HG03575 (cell line): ENCODE measurements around the gene ABAT.

Experiments
- ATAC-seq: cut with Tn5 transposase; IDR thresholded peaks from one replicate; pipeline ENCODE4 v1.9.1; 2021; ENCODE audit not compliant: unreplicated experiment, insufficient number of reproducible peaks, low FRiP score; ENCODE audit errors: extremely low read depth

The ABAT gene

DNA sequence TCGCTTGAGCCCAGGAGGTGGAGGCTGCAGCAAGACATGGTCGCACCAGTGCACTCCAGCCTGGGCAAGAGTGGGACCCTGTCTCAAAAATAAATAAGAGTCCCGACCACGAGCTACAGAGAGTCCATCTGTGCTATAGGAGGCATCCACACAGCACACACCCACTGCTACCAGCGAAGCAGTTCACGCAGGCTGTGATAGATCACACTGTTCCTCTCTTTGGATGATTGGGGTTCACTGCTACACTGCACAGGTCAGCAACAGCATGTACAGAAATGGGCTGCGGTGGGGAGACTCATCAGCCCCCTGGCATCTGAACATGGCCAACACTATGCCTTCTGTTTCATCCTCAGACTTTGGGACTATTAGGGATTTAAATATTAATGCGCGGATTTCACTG lies 157.0 kb downstream of the ABAT start:
- no peak for ATAC-seq

DNA sequence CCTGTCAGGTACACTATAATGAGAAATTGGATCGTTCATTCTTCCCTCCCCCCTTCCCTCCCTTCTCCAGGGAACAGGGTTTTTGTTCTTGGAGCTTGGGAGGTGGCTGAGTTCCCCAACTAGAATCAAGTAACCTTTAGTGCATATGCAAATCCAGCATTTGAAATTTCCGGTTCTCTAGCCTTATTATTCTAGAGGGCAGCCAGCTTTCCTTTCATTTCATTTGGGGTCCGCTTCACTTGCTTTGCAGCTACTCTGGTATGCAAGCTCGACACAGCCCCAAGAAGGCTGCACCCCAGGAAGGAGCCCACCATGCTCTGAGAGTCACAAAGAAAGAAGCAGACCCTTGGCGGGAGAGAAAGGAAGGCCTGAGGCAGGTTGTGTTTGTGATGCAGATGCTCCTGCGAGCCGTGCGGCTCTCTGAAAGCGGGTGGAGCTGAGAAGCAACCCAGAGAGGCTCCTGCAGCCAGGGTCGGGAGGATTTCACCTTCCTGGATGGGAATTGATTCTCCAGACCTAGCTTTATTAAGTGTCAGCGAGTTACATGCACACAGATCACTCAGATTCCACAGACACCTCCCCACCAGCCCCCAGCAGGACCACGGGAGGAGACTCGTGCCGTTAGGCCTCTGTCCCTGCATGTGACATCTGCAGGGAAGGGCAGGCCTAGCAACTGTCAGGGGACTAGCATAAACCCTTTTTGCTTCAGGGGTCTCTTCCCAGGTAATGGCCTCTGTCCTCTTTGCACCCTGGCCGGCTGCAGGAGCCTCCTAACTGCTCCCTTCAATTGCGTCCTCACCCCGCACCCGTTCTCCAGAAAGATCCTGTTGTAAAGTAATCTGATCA lies 157.7 kb downstream of the ABAT start:
- ATAC-seq, result no peak

DNA sequence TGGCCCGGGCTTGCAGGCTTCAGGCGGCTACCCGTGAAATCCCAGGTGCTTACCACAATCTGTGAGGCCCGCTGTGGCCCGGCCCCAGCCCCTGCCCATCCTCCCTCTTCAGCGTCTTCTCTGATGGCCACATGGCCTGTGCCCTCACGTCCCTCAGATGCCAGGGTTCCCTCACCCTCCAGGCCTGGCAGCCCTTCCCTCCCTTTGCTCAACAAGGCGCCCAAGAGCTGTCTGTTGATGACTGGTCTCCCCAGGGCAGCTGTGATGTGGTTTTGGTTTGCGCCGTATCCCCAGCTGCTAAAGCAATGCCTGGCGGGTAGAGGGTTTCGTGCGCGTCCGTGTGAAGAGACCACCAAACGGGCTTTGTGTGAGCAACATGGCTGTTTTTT lies 158.3 kb downstream of the ABAT start:
- no peak for ATAC-seq
